Activated CD4-positive, alpha-beta T cell treated with anti-CD3 and anti-CD28 coated beads, Interleukin-2, Interleukin-6, amounts not matched to agents 100 ng/mL and 50 ng/mL, durations not matched to agents 16 hours and 8 hours (primary cell): ENCODE data around the gene SBK3.
"Not testable (repeated sequence)": the region's sequence is repeated elsewhere in the genome, so short reads cannot be mapped to it uniquely, and the experiment has no call there.

Experiments used
- DNase-seq: peaks from one replicate; pipeline ENCODE4 v3.0.0-alpha.2; 2020

Gene SBK3

DNA sequence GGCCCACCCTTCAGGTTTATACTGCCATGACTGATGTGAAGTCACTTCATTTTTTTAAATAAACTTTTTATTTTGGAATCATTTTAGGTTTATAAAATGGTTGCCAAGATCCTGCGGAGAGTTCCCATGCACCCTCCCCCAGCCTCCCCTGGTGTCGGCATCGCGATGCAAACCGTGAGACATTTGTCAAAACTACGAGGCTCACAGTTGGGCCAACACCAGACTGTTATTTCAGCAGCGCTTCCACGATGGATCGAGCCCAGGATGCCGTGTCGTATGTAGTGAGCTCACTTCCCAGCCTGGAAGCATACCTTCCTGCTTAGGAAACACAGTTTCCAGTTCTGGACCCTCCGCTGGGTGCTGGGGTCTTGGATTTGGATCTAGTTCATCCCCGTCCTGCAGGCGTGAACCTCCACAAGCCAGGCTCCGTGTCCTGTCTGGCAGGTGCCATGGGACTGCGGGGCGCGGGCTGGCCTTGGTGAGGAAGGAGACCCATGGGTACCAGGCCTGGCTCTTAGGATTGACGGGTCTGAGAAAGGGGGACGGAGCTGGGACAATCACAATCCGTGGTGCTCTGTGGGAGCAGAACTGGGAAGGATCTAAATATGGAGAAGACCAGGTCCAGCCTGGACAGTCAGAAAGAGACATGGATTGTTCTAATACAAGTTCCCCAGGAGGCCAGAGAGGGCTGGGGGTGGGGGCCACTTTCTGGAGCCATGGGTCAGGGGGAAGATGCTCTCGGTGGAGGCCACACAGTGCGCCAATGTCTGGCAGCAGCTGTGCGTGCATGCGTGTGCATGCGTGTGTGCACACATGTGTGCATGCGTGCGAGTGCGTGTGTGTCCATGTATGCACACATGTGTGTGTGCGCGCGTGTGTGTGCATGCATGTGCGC lies 6.0 kb downstream of the SBK3 start:
- DNase-seq: no peak

DNA sequence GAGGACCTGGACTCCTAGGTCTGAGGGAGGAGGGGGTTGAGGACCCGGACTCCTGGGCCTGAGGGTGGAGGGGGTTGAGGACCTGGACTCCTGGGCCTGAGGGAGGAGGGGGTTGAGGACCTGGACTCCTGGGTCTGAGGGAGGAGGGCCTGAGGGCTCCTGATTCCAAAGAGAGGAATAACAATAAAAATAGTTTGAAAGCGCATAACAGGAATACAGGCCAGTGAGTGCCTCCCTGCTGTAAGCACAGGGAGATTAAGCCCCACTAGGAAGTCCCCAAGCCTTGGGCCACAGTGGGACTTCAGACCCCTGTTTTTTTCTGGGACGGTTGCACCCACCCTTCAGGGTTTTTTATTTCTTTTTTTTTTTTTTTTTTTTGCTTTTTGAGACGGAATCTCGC lies 7.2 kb downstream of the SBK3 start:
- DNase-seq: no peak

DNA sequence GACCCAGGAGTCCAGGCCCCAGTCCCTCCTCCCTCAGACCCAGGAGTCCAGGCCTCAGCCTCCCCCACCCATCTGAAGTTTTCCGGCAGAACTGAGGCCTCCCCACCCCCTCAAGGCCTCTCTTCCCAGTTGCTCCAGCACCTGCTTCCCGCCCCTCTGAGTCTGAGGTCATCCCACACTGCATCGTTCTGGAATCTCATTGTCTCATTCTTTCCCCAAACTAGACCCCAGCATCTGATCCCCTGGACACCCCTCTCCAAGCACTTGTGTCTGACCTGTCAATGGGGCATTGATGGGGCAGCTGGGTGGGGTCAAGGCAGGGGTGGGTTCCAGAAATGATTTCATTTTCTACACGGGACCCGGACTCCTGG lies 7.6 kb downstream of the SBK3 start:
- DNase-seq: no peak

DNA sequence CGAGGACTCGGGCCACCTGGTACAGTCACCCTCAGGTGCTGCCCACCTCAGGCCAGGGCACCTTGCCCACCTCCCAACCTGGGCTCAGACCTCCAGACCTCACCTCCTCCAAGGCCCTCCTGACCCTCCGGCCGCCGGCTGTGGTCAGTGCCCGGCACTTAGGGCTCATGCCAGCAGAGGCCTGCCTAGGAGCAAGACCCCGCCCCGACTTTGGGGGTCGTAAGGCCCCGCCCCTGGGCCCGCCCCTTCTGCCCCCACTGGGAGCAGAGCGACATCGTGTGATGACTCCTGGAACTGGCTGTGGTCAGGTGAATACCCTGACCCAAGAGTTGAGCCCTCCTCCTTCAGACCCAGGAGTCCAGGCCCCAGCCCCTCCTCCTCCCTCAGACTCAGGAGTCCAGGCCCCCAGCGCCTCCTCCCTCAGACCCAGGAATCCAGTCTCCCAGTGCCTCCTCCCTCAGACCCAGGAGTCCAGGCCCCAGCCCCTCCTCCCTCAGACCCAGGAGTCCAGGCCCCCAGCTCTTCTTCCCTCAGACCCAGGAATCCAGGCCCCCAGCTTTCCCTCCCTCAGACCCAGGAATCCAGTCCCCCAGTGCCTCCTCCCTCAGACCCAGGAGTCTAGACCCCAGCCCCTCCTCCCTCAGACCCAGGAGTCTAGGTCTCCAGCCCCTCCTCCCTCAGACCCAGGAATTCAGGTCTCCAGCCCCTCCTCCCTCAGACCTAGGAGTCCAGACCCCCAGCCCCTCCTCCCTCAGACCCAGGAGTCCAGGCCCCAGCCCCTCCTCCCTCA lies 8.2 kb downstream of the SBK3 start, which contains the start of gene SBK2:
Gene SBK2 (minus strand): TSS at position 183 of the 790 bp plus-strand sequence. CDS start 839 bp downstream, outside the sequence.
- DNase-seq: no peak

DNA sequence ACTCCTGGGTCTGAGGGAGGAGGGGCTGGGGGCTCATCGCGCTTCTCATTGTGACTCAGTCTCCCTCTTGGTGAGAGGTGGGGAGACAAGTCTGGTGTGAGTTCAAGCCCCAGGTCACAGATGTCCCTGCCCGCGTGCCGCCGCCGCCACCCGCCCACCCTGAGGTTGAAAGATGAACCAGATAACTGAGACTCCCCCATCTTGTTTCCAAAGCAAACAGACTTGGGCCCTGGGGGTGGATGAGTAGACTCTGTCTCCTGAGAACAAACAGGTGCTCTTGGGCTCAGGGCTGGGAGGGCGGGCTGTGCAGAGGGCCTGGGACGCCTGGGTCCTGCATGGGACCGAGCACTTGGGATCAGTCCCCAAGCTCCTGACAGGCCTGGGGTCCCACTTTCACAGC lies 9.0 kb downstream of the SBK3 start:
- DNase-seq: no peak

DNA sequence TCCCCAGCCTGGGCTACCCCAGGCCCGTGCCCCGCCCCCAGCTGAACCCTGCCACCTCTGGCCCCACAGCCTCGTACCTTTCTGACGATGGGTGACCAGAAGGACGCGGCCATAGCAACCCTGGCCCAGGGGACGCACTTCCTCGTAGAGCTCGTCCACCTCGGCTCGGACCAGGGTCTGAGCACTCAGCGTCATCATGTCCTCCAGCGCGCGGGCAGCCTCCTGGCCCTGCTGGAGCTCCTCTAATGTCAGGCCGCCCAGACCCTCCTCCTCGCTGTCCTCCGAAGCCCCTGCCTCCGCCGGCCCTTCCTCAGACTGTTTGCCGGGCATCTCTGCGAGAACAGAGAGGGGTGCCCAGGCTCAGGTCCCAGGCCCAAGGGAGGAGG lies 9.4 kb downstream of the SBK3 start:
- no peak for DNase-seq

DNA sequence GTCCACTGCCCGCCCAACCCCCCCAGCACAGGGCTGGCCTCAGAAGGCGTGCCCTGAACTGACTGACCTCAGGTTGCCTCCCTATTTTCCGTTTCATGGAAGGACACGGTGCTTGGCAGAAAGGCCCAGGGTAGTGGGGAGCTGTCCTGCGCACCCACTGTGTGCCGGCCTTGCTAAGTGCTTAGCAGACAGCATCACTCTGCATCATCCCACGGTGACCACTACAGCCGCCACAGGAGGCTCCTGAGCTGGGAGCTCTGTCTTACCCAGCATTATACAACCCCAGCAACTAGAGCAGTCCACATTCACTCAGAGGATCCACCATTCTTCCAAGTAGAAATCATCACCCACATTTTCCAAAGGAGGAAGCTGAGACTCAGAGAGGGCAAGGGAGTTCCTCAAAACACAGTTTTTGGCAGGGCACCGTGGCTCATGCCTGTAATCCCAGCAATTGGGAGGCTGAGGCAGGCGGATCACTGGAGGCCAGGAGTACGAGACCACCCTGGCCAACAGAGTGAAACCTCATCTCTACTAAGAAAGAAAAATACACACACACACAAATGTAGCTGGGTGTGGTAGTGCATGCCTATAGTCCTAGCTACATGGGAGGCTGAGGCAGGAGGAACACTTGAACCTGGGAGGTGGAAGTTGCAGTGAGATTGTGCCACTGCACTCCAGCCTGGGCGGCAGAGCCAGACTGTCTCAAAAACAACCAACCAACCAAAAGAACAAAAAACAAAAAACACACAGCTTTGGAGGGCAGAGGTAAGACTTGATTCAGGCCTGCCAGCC lies 10.0 kb downstream of the SBK3 start:
- no peak for DNase-seq

DNA sequence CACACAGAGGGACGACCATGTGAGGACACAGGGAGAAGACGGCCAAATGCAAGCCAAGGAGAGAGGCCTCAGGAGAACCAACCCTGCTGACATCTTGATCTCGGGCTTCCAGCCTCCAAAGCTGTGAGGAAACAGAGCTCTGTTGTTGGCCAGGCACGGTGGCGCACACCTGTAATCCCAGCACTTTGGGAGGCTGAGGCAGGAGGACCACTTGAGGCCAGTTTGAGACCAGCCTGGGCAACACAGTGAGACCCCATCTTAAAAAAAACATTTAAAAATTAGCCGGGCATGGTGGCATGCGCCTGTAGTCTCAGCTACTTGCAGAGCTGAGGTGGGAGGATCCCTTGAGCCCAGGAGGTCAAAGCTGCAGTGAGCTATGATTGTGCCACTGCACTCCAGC lies 11.1 kb downstream of the SBK3 start:
- not testable (repeated sequence) for DNase-seq

DNA sequence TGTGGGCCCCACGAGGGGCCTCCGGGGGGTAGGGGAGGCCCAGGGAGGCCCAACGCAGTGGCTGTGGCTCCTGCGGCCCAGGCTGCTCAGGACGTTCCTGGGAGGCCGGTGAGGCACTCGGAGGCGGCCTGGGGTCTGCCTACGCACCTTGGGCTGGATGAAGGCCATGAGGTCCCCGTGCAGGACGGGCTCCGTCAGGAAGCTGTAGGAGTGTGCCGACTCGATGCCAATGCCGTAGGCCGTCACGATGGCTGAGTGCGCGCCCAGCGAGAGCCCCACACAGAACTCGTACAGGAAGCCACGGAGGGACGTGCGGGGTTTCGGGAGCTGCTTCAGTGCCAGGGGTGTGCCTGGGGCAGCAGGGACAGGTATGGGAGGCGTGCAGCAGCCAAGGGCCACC lies 14.3 kb downstream of the SBK3 start:
- no peak for DNase-seq

DNA sequence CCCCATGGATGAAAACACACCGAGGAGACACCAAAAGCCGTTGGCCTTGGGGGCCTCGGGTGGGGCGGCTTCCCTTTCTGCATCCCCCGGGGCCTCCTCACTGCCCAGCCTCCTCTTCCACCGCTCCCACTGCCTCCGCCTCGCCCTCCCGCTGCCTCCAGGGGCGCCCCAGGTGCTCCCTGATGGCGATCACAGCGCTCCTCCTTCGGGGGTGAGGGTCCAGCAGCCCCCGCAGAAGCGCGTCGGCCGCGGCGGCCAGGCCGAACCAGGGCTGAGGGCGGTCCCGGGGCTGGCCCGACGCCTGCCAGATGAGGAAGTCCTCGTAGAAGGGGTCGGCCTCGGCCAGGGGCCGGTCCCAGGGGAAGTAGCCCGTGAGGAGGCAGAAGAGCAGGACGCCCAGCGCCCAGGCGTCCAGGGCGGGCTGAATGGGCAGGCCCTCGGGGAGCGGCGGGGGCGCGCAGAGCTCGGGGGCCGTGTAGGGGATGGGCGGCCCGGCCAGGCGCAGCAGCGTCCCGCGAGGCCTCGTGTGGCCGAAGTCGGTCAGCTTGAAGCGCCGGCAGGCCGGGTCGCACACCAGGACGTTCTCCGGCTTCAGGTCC lies 15.6 kb downstream of the SBK3 start:
- no peak for DNase-seq

DNA sequence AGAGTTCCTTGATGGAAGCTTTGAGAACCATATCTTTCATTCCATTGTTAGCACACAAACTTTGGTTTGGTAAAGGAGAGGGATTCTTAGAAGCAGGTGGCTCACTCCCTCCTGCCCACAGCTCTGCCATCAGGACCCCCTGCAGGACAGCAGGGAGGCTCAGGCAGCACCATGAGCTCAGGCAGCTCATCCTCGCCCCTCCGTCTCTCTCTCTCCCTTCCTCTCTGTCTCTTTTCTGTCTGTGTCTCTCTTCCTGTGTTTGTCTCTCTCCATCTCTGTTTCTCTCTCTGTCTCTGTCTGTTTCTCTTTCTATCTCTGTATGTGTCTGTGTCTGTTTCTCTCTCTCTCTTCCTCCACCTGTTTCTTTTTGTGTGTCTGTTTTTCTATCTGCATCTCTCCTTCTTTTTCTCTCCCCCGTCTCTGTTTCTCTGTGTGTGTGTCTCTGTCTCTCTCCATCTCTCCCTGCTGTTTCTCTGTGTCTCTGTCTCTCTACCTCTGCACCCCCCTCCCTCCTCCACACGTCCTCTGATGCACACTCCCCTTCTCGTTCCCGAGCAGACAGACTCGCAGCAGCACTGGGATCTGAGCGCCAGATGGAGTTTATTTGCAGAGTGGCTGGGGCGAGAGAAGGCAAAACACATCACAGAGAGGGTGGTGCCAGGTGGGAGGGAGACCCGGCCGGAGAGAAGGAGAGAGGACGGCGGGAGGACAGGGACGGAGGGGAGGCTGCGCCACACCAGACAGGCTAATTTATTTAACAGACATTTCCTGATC lies 17.1 kb downstream of the SBK3 start:
- no peak for DNase-seq

DNA sequence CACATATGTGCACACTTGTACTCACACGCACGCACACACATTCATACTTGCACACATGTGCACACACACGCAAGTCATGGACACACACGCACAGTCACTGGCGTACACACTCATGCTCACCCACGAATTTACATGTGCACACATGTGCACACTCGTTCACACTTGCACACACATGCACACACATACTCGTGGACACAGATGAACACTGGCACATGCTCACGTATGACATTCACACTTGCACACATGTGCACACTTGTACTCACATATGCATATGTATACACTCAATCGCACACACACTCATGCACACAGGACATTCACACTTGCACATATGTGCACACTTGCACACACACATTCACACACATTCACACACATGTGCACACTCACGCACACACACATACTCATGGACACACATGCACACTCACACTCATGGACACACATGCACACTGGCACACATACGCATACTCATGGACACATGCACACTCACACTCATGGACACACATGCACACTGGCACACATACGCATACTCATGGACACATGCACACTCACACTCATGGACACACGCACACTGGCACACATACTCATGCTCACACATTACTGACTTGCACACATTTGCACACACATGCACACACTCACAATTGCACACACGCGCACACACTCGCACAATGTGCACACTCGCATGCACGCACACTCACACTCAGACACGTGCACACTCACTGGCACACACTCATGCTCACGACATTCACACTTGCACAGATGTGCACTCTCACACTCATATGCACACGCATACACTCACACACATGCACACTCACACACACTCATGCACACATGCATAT lies 17.9 kb downstream of the SBK3 start:
- no peak for DNase-seq

DNA sequence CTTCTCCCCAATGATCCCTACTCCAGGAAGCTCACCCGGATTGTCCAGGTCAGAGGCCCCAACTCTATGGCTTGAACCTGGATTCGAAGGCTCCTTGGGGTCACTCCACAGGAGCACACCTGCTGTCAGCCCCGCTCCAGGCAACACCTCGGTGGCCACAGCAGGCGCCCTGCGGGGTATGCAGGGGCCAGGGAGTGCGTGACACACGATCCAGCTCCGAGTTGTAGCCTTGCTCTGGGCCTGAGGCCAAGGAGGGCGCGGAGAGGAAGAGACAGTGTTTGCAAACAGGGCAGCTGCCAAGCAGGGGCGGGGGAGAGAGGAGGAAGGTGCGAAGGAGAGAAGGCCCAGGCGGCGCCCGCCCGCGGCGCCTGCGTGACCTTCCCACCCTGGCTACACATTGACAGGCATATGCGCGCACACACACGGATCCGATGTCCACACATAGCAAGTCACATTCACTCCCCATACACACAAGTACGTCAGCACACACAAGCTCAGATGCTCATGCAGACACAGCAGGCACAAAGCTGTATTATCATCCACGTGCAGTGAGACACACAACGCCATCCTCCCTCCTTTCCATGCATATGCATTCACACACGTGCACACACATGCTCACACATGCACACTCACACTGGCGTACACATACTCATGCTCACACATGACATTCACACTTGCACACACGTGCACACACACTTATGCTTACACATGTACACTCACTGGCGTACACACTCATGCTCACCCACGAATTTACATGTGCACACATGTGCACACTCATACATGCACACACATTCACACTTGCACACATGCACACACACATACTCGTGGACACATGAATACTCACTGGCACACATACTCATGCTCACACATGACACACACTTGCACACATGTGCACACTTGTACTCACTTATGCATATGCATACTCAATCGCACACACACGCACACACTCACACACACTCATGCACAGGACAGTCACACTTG lies 18.8 kb downstream of the SBK3 start:
- no peak for DNase-seq

DNA sequence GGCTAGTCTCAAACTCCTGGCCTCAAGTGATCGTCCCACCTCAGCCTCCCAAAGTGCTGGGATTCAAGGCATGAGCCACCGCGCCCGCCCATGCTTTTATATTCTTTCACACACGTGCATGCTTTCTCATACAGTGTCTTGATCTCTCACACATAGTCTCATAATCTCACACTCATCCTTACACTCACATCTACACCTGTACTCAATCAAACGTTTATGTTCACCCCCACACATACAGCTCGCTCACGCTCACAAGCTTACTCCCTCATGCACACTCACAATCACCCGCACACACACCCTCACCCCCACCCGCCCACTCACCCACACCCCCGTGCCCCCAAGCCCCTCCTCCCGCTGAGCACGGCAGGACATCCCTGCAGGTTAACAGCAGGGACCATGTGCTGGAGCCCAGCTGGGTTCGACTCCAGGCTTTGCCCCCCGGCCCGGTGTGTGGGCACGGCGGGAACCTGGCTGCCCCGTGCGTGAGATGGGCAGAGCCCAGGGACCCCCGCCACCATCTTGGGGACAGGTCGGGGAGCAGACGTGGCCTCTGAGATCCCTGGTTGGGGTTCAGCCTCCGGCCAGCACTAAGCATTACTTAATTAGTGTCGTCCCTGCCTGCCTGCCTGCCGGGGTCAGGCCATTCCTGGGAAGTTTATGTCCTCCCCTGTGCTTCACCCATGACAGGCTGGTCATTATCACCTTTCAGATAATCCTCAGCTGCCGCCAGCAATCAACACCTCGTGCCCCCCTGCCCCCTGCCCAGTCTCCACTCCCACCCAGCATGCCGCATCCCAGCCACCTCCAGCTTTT lies 19.8 kb downstream of the SBK3 start:
- DNase-seq: no peak

DNA sequence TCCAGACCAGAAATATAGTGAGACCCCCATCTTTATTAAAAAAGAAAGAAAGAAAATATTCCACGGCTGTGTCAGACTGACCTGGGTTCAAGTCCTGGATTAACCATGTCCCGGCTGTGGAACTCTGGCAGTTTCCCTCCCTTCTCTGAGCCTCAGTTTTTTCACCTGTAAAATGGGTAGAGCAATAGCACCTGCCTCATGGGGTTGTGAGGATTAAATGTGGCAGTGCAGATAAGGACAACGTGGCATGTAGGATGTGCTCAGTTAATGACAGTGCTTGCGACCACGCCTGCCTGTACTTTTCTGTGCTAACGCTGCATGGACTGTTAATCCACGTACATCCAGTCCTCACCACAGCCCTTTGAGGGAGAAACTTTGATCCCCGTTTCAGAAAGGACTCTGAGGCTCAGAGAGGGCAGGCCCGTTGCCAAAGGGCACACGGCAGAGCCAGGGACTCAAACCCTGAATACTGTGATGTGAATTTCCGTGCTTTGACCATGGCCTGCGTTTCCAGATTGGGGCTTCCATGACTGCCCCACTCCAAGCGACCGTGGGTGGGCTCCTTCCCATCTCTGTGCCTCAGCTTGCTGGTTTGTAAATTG lies 24.6 kb downstream of the SBK3 start:
- DNase-seq: no peak

DNA sequence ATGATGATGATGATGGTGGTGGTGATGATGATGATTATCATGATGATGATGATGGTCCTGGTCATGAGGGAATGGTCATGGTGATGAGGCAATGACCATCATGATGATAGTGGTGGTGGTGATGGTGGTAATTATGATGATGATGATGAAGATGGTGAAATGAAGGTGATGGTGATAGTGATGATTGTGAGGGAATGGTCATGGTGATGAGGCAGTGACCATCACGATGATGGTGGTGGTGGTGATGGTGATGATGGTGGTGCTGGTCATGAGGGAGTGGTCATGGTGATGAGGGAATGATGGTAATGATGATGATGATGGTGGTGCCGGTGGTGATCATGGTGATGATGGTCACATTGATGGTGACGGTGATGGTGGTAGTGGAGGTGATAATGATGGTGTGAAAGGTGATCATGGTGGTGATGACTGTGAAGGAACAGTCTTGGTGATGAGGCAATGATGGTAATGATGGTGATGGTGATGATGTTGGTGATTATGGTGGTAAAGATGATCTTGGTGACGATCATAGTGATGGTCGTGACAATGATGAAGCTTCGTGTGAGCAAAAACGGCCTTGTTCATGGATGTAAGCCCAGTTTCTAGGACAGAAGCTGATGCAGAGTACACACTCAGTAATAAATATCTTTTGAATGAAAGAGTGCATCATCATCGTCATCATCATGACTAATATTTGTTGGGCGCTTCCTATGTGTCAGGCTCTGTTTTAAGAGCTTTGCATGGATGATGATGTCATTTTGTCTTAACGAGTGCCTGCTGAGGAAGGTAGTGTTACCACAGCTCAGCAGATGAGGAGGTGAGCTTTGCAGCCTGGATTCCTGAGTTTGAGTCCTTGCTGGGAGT lies 25.7 kb downstream of the SBK3 start:
- no peak for DNase-seq

DNA sequence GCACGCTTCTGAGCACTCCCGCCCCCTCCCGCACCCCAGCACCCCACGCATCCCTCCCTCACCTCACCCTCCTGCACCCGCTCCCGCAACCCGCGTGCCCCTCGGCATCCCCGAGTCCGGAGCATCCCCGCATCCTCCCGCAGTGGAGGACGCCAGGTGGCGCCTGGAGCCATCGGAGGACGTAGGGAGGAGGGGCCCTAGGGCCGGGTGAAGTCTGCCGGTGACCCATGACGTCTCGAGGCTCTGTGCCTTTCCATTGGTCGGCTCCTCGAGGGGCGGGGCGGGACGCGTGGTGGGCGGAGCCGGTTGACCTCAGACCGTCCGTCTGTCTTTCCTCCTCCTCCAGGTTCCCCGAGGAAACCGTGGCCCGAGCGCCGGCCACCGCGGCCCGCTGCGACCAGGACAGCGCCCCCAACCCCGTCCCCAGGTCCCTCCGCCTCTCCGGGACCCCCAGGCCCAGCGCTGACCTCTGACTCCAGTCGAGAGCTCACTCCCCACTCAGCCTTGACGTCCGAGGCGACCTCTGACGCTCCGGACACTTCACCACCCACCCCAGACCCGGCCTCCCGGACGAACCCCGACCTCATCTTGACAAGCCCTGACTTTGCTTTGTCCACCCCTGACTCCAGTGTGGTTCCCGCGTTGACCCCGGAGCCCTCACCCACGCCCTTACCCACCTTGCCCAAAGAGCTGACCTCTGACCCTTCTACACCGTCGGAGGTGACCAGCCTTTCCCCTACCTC lies 28.3 kb downstream of the SBK3 start:
- peak; percentile 95 for DNase-seq
